Measurements from ENCODE around the gene STX12. TPM values are rescaled to one million over a fixed set of nuclear protein-coding genes. Genes with fewer than 3 reads are reported as not detected.

The STX12 gene
- total RNA-seq, 1 experiment from 2014 or later, result 9.9 TPM

DNA sequence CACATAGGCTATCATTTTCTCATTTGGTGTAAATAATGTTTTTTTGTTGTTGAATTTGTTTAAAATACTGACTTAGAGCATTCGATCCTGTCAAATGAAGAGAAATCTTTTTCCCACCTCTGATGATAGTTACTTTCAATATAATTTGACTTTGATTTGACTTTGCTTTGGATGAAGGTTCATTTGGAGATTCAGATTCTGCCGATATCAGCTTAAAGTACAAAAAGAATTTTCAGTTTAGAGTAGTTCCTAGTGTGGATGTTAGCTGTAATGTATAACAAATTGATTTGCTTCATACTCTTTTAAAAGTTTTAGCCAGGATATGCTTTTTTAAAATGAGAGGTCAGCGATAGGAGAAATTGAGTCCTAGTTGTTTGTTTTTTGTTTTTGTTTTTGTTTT lies 9.9 kb downstream of the STX12 start:
- no peak overlapping the region for H2BK120ac ChIP-seq (ENCODE audit: low read depth, low read length, poor library complexity, severe bottlenecking)
- TF ChIP-seq, protein P1, sequence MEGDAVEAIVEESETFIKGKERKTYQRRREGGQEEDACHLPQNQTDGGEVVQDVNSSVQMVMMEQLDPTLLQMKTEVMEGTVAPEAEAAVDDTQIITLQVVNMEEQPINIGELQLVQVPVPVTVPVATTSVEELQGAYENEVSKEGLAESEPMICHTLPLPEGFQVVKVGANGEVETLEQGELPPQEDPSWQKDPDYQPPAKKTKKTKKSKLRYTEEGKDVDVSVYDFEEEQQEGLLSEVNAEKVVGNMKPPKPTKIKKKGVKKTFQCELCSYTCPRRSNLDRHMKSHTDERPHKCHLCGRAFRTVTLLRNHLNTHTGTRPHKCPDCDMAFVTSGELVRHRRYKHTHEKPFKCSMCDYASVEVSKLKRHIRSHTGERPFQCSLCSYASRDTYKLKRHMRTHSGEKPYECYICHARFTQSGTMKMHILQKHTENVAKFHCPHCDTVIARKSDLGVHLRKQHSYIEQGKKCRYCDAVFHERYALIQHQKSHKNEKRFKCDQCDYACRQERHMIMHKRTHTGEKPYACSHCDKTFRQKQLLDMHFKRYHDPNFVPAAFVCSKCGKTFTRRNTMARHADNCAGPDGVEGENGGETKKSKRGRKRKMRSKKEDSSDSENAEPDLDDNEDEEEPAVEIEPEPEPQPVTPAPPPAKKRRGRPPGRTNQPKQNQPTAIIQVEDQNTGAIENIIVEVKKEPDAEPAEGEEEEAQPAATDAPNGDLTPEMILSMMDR (conservative IDR thresholded peaks at IDR 0.05), result no peak
- no peak overlapping the region for H4K5ac ChIP-seq (ENCODE audit: insufficient read length, low read depth, low read length)
- H3K9me3 ChIP-seq (ENCODE audit: control insufficient read depth, low read depth, low read length), result no peaks in the 10 kb centered on the region
- no peak for DNase-seq
- no peaks in the 10 kb centered on the region for H3K9me3 Mint-ChIP-seq
- H3K79me1 ChIP-seq (ENCODE audit: insufficient read depth, low read depth, low read length, poor library complexity, severe bottlenecking), result no peaks in the 10 kb centered on the region
- no CpG with 5 or more reads among the region's 3 CpGs for WGBS (ENCODE audit: extremely low coverage, insufficient read length, low lambda C conversion rate)
- no peak overlapping the region for H2AK5ac ChIP-seq (ENCODE audit: insufficient read length, low read length)
- H3K4me2 ChIP-seq (ENCODE audit: insufficient read depth, insufficient read length, low read length), result no peak overlapping the region
- H3K18ac ChIP-seq (ENCODE audit: insufficient read length, low read depth, low read length), result no peak overlapping the region
- no peak overlapping the region for H3K23ac ChIP-seq (ENCODE audit: insufficient read length, low read depth, low read length)
- no peak overlapping the region for H3K4ac ChIP-seq (ENCODE audit: low read depth, low read length)
- no peak overlapping the region for H4K8ac ChIP-seq (replicated peaks; ENCODE audit: insufficient read length, low read depth, low read length)
- no peak overlapping the region for H3K9ac ChIP-seq (ENCODE audit: extremely low read depth, insufficient read length, low read length)
- H3K27ac ChIP-seq (ENCODE audit: insufficient read length, low read depth, low read length), result no peak overlapping the region
- H2BK15ac ChIP-seq (ENCODE audit: low read depth, low read length), result no peak overlapping the region
- H2BK20ac ChIP-seq (ENCODE audit: low read depth, low read length, poor library complexity, severe bottlenecking), result no peak overlapping the region
- H3K79me2 ChIP-seq (ENCODE audit: insufficient read depth, low read length), result no peaks in the 10 kb centered on the region
- no peaks in the 10 kb centered on the region for H3K4me1 ChIP-seq (ENCODE audit: insufficient read depth, low read length)
- no peak overlapping the region for H4K91ac ChIP-seq (ENCODE audit: insufficient read length, low read depth, low read length)
- H4K20me1 ChIP-seq (ENCODE audit: control insufficient read depth, insufficient read depth, insufficient read length), result no peaks in the 10 kb centered on the region
- no peaks in the 10 kb centered on the region for H3K4me1 Mint-ChIP-seq
- H3T11ph ChIP-seq (ENCODE audit: low read length), result no peak overlapping the region
- H3K56ac ChIP-seq (ENCODE audit: insufficient read length, low read depth, low read length), result no peak overlapping the region
- H3K27me3 ChIP-seq (ENCODE audit: insufficient read depth, low read length), result no peaks in the 10 kb centered on the region
- no peaks in the 10 kb centered on the region for H3K23me2 ChIP-seq (ENCODE audit: insufficient read length, low read depth, low read length, poor library complexity, severe bottlenecking)
- no peak overlapping the region; a peak in 1 of 5 replicates for H3K4me3 Mint-ChIP-seq
- no peak overlapping the region for H2BK5ac ChIP-seq (ENCODE audit: insufficient read length, low read length)
- H2BK12ac ChIP-seq (ENCODE audit: insufficient read length, low read depth, low read length), result no peak overlapping the region
- no peak overlapping the region for H3K14ac ChIP-seq (ENCODE audit: insufficient read depth, low read length)
- no peak overlapping the region for H2AFZ ChIP-seq (ENCODE audit: low read length)
- H3K27me3 Mint-ChIP-seq (ENCODE audit: low read depth), result no peaks in the 10 kb centered on the region
- H3K27ac Mint-ChIP-seq, result 0 out of 7 replicates have a peak overlapping the region, but pooled peaks of 1 of the 3 experiments have one; percentile 25
- no peaks in the 10 kb centered on the region for H3K36me3 Mint-ChIP-seq (ENCODE audit: insufficient read depth in 1 of 3, low read depth in 3 of 3)
